OCI-LY1 (cell line): ENCODE measurements around the gene CACNG7.

Experiments used
- H2AFZ ChIP-seq: fragments of 200-600 bp; sonication (generic), shearing (Covaris generic); 2 replicates; pipeline ENCODE4 v1.6.0; 2014; ENCODE audit warnings: antibody characterized with exemption, mild to moderate bottlenecking, low read length
- H3F3A ChIP-seq: fragments of 200-600 bp; sonication (generic), shearing (Covaris generic); 2 replicates; pipeline ENCODE4 v1.6.0; 2014; ENCODE audit warnings: mild to moderate bottlenecking, antibody characterized with exemption, low read length, moderate library complexity; ENCODE audit not compliant: insufficient read depth
- H3K27ac ChIP-seq: fragments of 200-600 bp; sonication (generic); 2 replicates; pipeline ENCODE4 v1.5.1; 2014; ENCODE audit warnings: low read length, mixed run types, mild to moderate bottlenecking, low read depth; ENCODE audit not compliant: poor library complexity, severe bottlenecking
- H3K27me3 ChIP-seq: fragments of 200-600 bp; sonication (generic); 2 replicates; pipeline ENCODE4 v1.6.0; 2014; ENCODE audit warnings: antibody characterized with exemption, mild to moderate bottlenecking, low read length, moderate library complexity; ENCODE audit not compliant: insufficient read depth
- H3K36me3 ChIP-seq: fragments of 200-600 bp; sonication (generic); 2 replicates; pipeline ENCODE4 v1.6.1; 2014; ENCODE audit warnings: mild to moderate bottlenecking, antibody characterized with exemption, low read length, moderate library complexity, mixed read lengths; ENCODE audit not compliant: insufficient read depth
- H3K4me1 ChIP-seq: fragments of 200-600 bp; sonication (generic); 2 replicates; pipeline ENCODE4 v1.5.1; 2014; ENCODE audit warnings: mild to moderate bottlenecking, low read length, moderate library complexity; ENCODE audit not compliant: insufficient read depth, severe bottlenecking
- H3K4me2 ChIP-seq: fragments of 200-600 bp; sonication (generic), shearing (Covaris generic); 2 replicates; pipeline ENCODE4 v1.6.1; 2014; ENCODE audit warnings: low read length
- H3K4me3 ChIP-seq: fragments of 200-600 bp; sonication (generic); 2 replicates; pipeline ENCODE4 v1.5.1; 2014; ENCODE audit warnings: low read length, low read depth, mild to moderate bottlenecking, mixed read lengths; ENCODE audit not compliant: poor library complexity, severe bottlenecking
- H3K79me2 ChIP-seq: fragments of 200-600 bp; shearing (Covaris generic); 2 replicates; pipeline ENCODE4 v1.6.1; 2016; ENCODE audit warnings: mixed run types, low read length, mixed read lengths; ENCODE audit not compliant: insufficient read depth
- H3K9ac ChIP-seq: fragments of 200-600 bp; sonication (generic), shearing (Covaris generic); 2 replicates; pipeline ENCODE4 v1.6.1; 2014; ENCODE audit warnings: mild to moderate bottlenecking, low read length, mixed read lengths
- H3K9me2 ChIP-seq: fragments of 200-600 bp; sonication (generic), shearing (Covaris generic); 2 replicates; pipeline ENCODE4 v1.6.1; 2014; ENCODE audit warnings: low read depth, mild to moderate bottlenecking, low read length, mixed read lengths
- H3K9me3 ChIP-seq: fragments of 200-600 bp; shearing (Covaris generic); 2 replicates; pipeline ENCODE4 v1.6.1; 2014; ENCODE audit warnings: low read length, mixed read lengths
- H4K20me1 ChIP-seq: fragments of 200-600 bp; sonication (generic), shearing (Covaris generic); 2 replicates; pipeline ENCODE4 v1.6.0; 2016; ENCODE audit warnings: mild to moderate bottlenecking, low read length; ENCODE audit not compliant: insufficient read depth
- CTCF ChIP-seq: fragments of 200-600 bp; sonication (generic), shearing (Covaris generic); IDR thresholded peaks from 2 replicates; pipeline ENCODE4 v1.5.1; 2017; ENCODE audit warnings: mild to moderate bottlenecking, antibody characterized with exemption, low read length, moderate library complexity, mixed read lengths
- EZH2 ChIP-seq: fragments of 200-600 bp; sonication (generic), shearing (Covaris generic); IDR thresholded peaks from 2 replicates; pipeline ENCODE4 v1.8.0; 2017; ENCODE audit warnings: borderline replicate concordance, mixed run types, mild to moderate bottlenecking, antibody characterized with exemption, low read length, moderate library complexity, mixed read lengths

The CACNG7 gene

GRCh38 chr19:53957448-53958167, 48.5 kb downstream of the CACNG7 start:
- Histone ChIP-seq H3K9ac (no peak overlapping the region), H4K20me1 (no peaks in the 10 kb centered on the region), H3K9me3 (no peaks in the 10 kb centered on the region), H3K9me2 (no peaks in the 10 kb centered on the region), H3K4me1 (no peaks in the 10 kb centered on the region), H3K27me3 (no peaks in the 10 kb centered on the region), H3K36me3 (no peaks in the 10 kb centered on the region), H3K79me2 (no peaks in the 10 kb centered on the region), H3K4me3 (no peak overlapping the region), H3K27ac (no peak overlapping the region), H3F3A (no peaks in the 10 kb centered on the region), H3K4me2 (no peak overlapping the region), H2AFZ (no peak overlapping the region)
- TF ChIP-seq EZH2, result no peak

GRCh38 chr19:53958168-53958571, 49.1 kb downstream of the CACNG7 start:
- no peaks in the 10 kb centered on the region for H3F3A ChIP-seq
- no peaks in the 10 kb centered on the region for H3K79me2 ChIP-seq
- H3K4me1 ChIP-seq, result no peaks in the 10 kb centered on the region
- no peaks in the 10 kb centered on the region for H4K20me1 ChIP-seq
- no peaks in the 10 kb centered on the region for H3K9me2 ChIP-seq
- no peaks in the 10 kb centered on the region for H3K27me3 ChIP-seq
- no peak for TF ChIP-seq CTCF
- no peak for TF ChIP-seq EZH2
- no peak overlapping the region for H3K4me2 ChIP-seq
- H3K27ac ChIP-seq, result no peak overlapping the region
- no peaks in the 10 kb centered on the region for H3K36me3 ChIP-seq
- no peak overlapping the region for H3K9ac ChIP-seq
- no peaks in the 10 kb centered on the region for H3K9me3 ChIP-seq
- H2AFZ ChIP-seq, result no peak overlapping the region
- H3K4me3 ChIP-seq, result no peak overlapping the region

- Histone ChIP-seq H3K9me2 (no peaks in the 10 kb centered on the region), H3K27ac (no peak overlapping the region), H3K36me3 (no peaks in the 10 kb centered on the region), H3K9ac (no peak overlapping the region), H3K4me1 (no peaks in the 10 kb centered on the region), H3K9me3 (no peaks in the 10 kb centered on the region), H4K20me1 (no peaks in the 10 kb centered on the region), H3K4me2 (no peak overlapping the region), H2AFZ (no peak overlapping the region), H3K79me2 (no peaks in the 10 kb centered on the region), H3K27me3 (no peaks in the 10 kb centered on the region), H3F3A (no peaks in the 10 kb centered on the region), H3K4me3 (no peak overlapping the region)
- TF ChIP-seq CTCF (no peak), EZH2 (no peak)
Observed at GRCh38 chr19:53958823-53959757, 50.0 kb downstream of the CACNG7 start.
